Measurements from ENCODE around the gene METAP1D. TPM values are rescaled to one million over a fixed set of nuclear protein-coding genes. Genes with fewer than 3 reads are reported as not detected.
A peak's percentile ranks its signal among the peaks of the same experiment; 100 is the strongest.
"Not testable (repeated sequence)": the region's sequence is repeated elsewhere in the genome, so short reads cannot be mapped to it uniquely, and the experiment has no call there.

Gene METAP1D
- total RNA-seq, 2 experiments from 2014 or later = 5.2 to 6.0 TPM

GRCh38 chr2:172102391-172103359 lies 102.9 kb downstream of the METAP1D start, which contains the start of gene DLX2:
Gene DLX2 (minus strand): TSS chr2:172102900. CDS start chr2:172102538, 362 bp downstream.
- Mint-ChIP-seq H3K4me1 (peaks cover 48% of the 10 kb centered on the region), H3K36me3 (peaks cover 1% of the 10 kb centered on the region), H3K27me3 (peaks cover 93% of the 10 kb centered on the region), H3K27ac (no peak within 1 kb of the TSS), H3K9me3 (no peaks in the 10 kb centered on the region), H3K4me3 (peak within 1 kb of the TSS; percentile 81)
- DNase-seq = peak; percentile 74

- Mint-ChIP-seq H3K9me3 (no peaks in the 10 kb centered on the region), H3K36me3 (no peaks in the 10 kb centered on the region), H3K4me1 (peaks cover 52% of the 10 kb centered on the region), H3K4me3 (peak overlapping the region; percentile 81), H3K27ac (no peak overlapping the region), H3K27me3 (peaks cover 96% of the 10 kb centered on the region)
- peak; percentile 76 for DNase-seq
Measured at GRCh38 chr2:172103471-172104272, 103.9 kb downstream of the METAP1D start.

GRCh38 chr2:172105471-172106107 lies 105.8 kb downstream of the METAP1D start:
- Mint-ChIP-seq H3K4me1 (peaks cover 51% of the 10 kb centered on the region), H3K36me3 (no peaks in the 10 kb centered on the region), H3K4me3 (peak overlapping the region; percentile 50), H3K9me3 (no peaks in the 10 kb centered on the region), H3K27ac (no peak overlapping the region), H3K27me3 (peaks cover 93% of the 10 kb centered on the region)
- DNase-seq = no peak

GRCh38 chr2:172106108-172106961 lies 106.6 kb downstream of the METAP1D start:
- H3K36me3 Mint-ChIP-seq = no peaks in the 10 kb centered on the region
- peak; percentile 48 for DNase-seq
- peaks cover 45% of the 10 kb centered on the region for H3K4me1 Mint-ChIP-seq
- H3K9me3 Mint-ChIP-seq = no peaks in the 10 kb centered on the region
- H3K4me3 Mint-ChIP-seq = peak overlapping the region; percentile 70
- peaks cover 89% of the 10 kb centered on the region for H3K27me3 Mint-ChIP-seq
- H3K27ac Mint-ChIP-seq = no peak overlapping the region

GRCh38 chr2:172107690-172108586 lies 108.2 kb downstream of the METAP1D start:
- Mint-ChIP-seq H3K27me3 (peaks cover 85% of the 10 kb centered on the region), H3K27ac (no peak overlapping the region), H3K4me3 (no peak overlapping the region), H3K9me3 (no peaks in the 10 kb centered on the region), H3K4me1 (peaks cover 34% of the 10 kb centered on the region), H3K36me3 (no peaks in the 10 kb centered on the region)
- no peak for DNase-seq

- Mint-ChIP-seq H3K36me3 (no peaks in the 10 kb centered on the region), H3K27ac (no peak overlapping the region), H3K9me3 (no peaks in the 10 kb centered on the region), H3K27me3 (peaks cover 79% of the 10 kb centered on the region), H3K4me1 (peaks cover 28% of the 10 kb centered on the region), H3K4me3 (no peak overlapping the region)
- DNase-seq = no peak
Measured at GRCh38 chr2:172108587-172108930, 108.8 kb downstream of the METAP1D start.

GRCh38 chr2:172109256-172109987 lies 109.7 kb downstream of the METAP1D start:
- Mint-ChIP-seq H3K9me3 (no peaks in the 10 kb centered on the region), H3K4me1 (peaks cover 20% of the 10 kb centered on the region), H3K4me3 (no peak overlapping the region), H3K27ac (no peak overlapping the region), H3K27me3 (peaks cover 73% of the 10 kb centered on the region), H3K36me3 (no peaks in the 10 kb centered on the region)
- no peak for DNase-seq

- no peak overlapping the region for H3K4me3 Mint-ChIP-seq
- H3K27me3 Mint-ChIP-seq = peaks cover 71% of the 10 kb centered on the region
- no peak for DNase-seq
- H3K9me3 Mint-ChIP-seq = no peaks in the 10 kb centered on the region
- no peak overlapping the region for H3K27ac Mint-ChIP-seq
- peaks cover 20% of the 10 kb centered on the region for H3K4me1 Mint-ChIP-seq
- no peaks in the 10 kb centered on the region for H3K36me3 Mint-ChIP-seq
Measured at GRCh38 chr2:172109988-172110811, 110.4 kb downstream of the METAP1D start.

GRCh38 chr2:172113617-172114016 lies 113.9 kb downstream of the METAP1D start:
- Mint-ChIP-seq H3K4me3 (no peak overlapping the region), H3K36me3 (no peaks in the 10 kb centered on the region), H3K27me3 (peaks cover 38% of the 10 kb centered on the region), H3K27ac (no peak overlapping the region), H3K9me3 (no peaks in the 10 kb centered on the region), H3K4me1 (peaks cover 2% of the 10 kb centered on the region)
- no peak for DNase-seq

- H3K36me3 Mint-ChIP-seq, H3K27ac Mint-ChIP-seq, H3K4me3 Mint-ChIP-seq, H3K9me3 Mint-ChIP-seq, DNase-seq, H3K4me1 Mint-ChIP-seq: not testable (repeated sequence)
- peaks cover 38% of the 10 kb centered on the region for H3K27me3 Mint-ChIP-seq
Measured at GRCh38 chr2:172114176-172114575, 114.4 kb downstream of the METAP1D start.

- no peak for DNase-seq
- Mint-ChIP-seq H3K27ac (no peak overlapping the region), H3K36me3 (no peaks in the 10 kb centered on the region), H3K27me3 (peaks cover 34% of the 10 kb centered on the region), H3K9me3 (no peaks in the 10 kb centered on the region), H3K4me1 (no peaks in the 10 kb centered on the region), H3K4me3 (no peak overlapping the region)
Measured at GRCh38 chr2:172114579-172114978, 114.8 kb downstream of the METAP1D start.

- Mint-ChIP-seq H3K36me3 (no peaks in the 10 kb centered on the region), H3K27ac (no peak overlapping the region), H3K4me1 (no peaks in the 10 kb centered on the region), H3K4me3 (no peak overlapping the region), H3K9me3 (no peaks in the 10 kb centered on the region), H3K27me3 (peaks cover 27% of the 10 kb centered on the region)
- no peak for DNase-seq
Measured at GRCh38 chr2:172116107-172116506, 116.4 kb downstream of the METAP1D start.

Measured in activated naive CD8-positive, alpha-beta T cell treated with anti-CD3 and anti-CD28 coated beads for 36 hours (primary cell).